Tibial nerve (tissue), 4 donors: ENCODE results near the gene CD1D. TPM values are rescaled to one million over a fixed set of nuclear protein-coding genes. Genes with fewer than 3 reads are reported as not detected.
"Not testable (repeated sequence)": the region's sequence is repeated elsewhere in the genome, so short reads cannot be mapped to it uniquely, and the experiment has no call there.

Experiments used
- DNase-seq, 2 donors: peaks; one replicate each; pipeline ENCODE4 v3.0.0-alpha.2; 2019; ENCODE audit warnings: low spot score in 2 of 2
- H3K27ac ChIP-seq, 4 donors: fragments of 200-600 bp; sonication (generic) in 3 of 4; one replicate each; pipeline ENCODE4 v1.5.1; 2017 to 2019; ENCODE audit warnings: mild to moderate bottlenecking in 1 of 4
- H3K27me3 ChIP-seq, 2 donors: fragments of 200-600 bp; sonication (generic) in 1 of 2; one replicate each; pipeline versions ENCODE4 v1.5.1 to v1.6.0; 2017 to 2019
- H3K36me3 ChIP-seq, 3 donors: fragments of 200-600 bp; sonication (generic); one replicate each; pipeline ENCODE4 v1.5.1; 2018 to 2019
- H3K4me1 ChIP-seq, 4 donors: fragments of 200-600 bp; sonication (generic) in 3 of 4; one replicate each; pipeline ENCODE4 v1.5.1; 2017 to 2019
- H3K4me3 ChIP-seq, 4 donors: fragments of 200-600 bp; sonication (generic) in 3 of 4; one replicate each; pipeline ENCODE4 v1.5.1; 2017 to 2019; ENCODE audit warnings: mild to moderate bottlenecking in 1 of 4, moderate library complexity in 1 of 4
- H3K9me3 ChIP-seq, 4 donors: fragments of 200-600 bp; sonication (generic) in 3 of 4; one replicate each; pipeline ENCODE4 v1.5.1; 2017 to 2019
- EP300 ChIP-seq, 2 donors: sonication (generic); formaldehyde crosslinking; IDR thresholded peaks; one replicate each; pipeline ENCODE4 v1.6.1; 2017; ENCODE audit warnings: antibody characterized with exemption in 2 of 2, mild to moderate bottlenecking in 1 of 2
- POLR2A ChIP-seq, 2 donors: fragments of 450-650 bp; IDR thresholded peaks; one replicate each; pipeline ENCODE4 v1.6.1; 2017; ENCODE audit warnings: antibody characterized with exemption in 2 of 2, mild to moderate bottlenecking in 2 of 2, moderate library complexity in 2 of 2
- WGBS, 2 donors: methylation state at CpG; one replicate each; pipeline ENCODE4 v1.1.5; 2018; 5-methylcytosine and 5-hydroxymethylcytosine counted together
- total RNA-seq, 4 donors: library from RNA; depleted of rRNA; stranded (reverse); fragments of >200 nt; gene quantifications; one replicate each; pipeline ENCODE4 v1.1.0, GENCODE V29; 2016
- TF ChIP-seq, protein P1 (sequence below), 5 experiments: fragments of 200-600 bp in 3 of 5; fragments of 450-650 bp in 2 of 5; sonication (generic) in 3 of 5; IDR thresholded peaks; one replicate each; pipeline ENCODE4 v1.5.1; 2016 to 2019; ENCODE audit warnings: antibody characterized with exemption in 5 of 5, mild to moderate bottlenecking in 3 of 5, moderate library complexity in 2 of 5

The CD1D gene
- total RNA-seq, 4 donors from 2014 or later: 0.63 to 4.2 (median 2.2) TPM

DNA sequence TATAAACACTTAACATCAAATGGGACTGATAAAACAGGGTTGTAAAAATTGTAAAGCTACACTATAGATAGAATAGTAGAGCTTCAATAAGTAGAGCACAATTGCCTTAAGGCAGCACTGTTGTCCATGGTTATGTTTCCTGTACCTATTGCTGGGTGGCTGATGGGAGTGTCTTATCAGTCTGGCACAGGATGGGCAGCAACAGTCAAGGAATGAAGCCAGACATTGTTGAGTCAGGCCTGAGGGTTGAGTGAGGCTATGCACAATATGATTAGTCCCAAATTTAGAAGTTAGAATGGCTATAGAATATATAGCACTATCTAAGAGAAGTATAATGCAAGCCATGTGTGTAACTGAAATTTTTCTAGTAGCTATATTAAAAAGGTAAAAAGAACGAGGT, 25.0 kb upstream of the CD1D start:
- no peaks in the 10 kb centered on the region for H3K9me3 ChIP-seq
- WGBS, 2 donors: 79 to 90% methylated on average over 1 of the region's 1 CpG
- no peak for TF ChIP-seq EP300 (IDR thresholded peaks at IDR 0.05)
- TF ChIP-seq, protein P1, sequence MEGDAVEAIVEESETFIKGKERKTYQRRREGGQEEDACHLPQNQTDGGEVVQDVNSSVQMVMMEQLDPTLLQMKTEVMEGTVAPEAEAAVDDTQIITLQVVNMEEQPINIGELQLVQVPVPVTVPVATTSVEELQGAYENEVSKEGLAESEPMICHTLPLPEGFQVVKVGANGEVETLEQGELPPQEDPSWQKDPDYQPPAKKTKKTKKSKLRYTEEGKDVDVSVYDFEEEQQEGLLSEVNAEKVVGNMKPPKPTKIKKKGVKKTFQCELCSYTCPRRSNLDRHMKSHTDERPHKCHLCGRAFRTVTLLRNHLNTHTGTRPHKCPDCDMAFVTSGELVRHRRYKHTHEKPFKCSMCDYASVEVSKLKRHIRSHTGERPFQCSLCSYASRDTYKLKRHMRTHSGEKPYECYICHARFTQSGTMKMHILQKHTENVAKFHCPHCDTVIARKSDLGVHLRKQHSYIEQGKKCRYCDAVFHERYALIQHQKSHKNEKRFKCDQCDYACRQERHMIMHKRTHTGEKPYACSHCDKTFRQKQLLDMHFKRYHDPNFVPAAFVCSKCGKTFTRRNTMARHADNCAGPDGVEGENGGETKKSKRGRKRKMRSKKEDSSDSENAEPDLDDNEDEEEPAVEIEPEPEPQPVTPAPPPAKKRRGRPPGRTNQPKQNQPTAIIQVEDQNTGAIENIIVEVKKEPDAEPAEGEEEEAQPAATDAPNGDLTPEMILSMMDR (IDR thresholded peaks at IDR 0.05): no peak
- TF ChIP-seq POLR2A (IDR thresholded peaks at IDR 0.05): no peak
- no peak overlapping the region for H3K27ac ChIP-seq
- no peaks in the 10 kb centered on the region for H3K27me3 ChIP-seq
- no peak overlapping the region for H3K4me3 ChIP-seq
- no peak for DNase-seq
- H3K36me3 ChIP-seq: no peaks in the 10 kb centered on the region
- H3K4me1 ChIP-seq: no peaks in the 10 kb centered on the region

DNA sequence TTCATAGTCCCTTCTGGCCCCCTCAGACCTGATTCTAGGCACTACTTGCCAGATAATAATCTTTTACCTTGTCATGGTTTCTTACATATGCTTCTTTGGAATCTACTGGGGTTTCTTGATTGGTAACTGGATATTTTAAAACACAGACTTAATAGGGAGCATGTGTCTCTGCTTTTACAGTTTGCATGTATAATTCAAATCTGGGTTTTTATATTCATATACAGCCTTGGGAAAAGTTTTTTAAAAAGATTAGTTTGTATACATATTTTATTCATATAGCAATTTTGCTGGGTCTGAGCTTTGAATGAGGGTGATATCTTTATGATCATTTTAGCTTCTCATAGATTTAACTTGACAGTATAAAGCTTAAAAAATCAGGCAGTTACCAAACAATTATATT, 21.1 kb upstream of the CD1D start:
- Histone ChIP-seq H3K36me3 (no peaks in the 10 kb centered on the region), H3K27me3 (no peaks in the 10 kb centered on the region), H3K4me1 (peaks cover 0 to 3% (median 0%) of the 10 kb centered on the region in 4 donors), H3K4me3 (no peak overlapping the region), H3K9me3 (no peaks in the 10 kb centered on the region), H3K27ac (no peak overlapping the region)
- TF ChIP-seq, protein P1 (IDR thresholded peaks at IDR 0.05): no peak
- TF ChIP-seq POLR2A (IDR thresholded peaks at IDR 0.05): no peak
- no peak for TF ChIP-seq EP300 (IDR thresholded peaks at IDR 0.05)
- no peak for DNase-seq

DNA sequence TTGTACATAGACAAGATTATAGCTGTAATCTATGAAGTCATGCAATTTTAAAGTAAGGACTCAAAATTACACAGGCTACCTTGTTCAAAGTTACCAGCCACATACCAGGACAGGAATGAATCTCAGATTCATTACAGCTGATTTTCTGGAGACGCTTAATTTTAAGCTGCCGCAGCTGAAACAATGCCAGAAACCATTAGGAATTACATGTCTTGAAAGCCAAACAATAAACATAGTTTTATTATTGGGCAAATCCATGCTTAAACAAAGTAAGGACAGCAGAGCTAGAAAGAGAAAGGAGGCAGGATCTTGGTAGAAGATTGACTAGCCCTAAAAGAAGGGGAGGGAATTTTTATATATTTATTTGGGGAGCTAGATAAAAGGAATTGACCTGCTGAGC, 19.2 kb upstream of the CD1D start:
- TF ChIP-seq EP300 (IDR thresholded peaks at IDR 0.05): no peak
- TF ChIP-seq, protein P1 (IDR thresholded peaks at IDR 0.05): no peak
- no peak for TF ChIP-seq POLR2A (IDR thresholded peaks at IDR 0.05)
- Histone ChIP-seq H3K4me1 (peaks cover 0 to 3% (median 0%) of the 10 kb centered on the region in 4 donors), H3K4me3 (no peak overlapping the region), H3K27me3 (peaks cover 0 to under 1% of the 10 kb centered on the region in 2 donors), H3K27ac (no peak overlapping the region), H3K9me3 (no peaks in the 10 kb centered on the region), H3K36me3 (no peaks in the 10 kb centered on the region)
- DNase-seq: no peak
- 21 to 24% methylated on average over 2 of the region's 2 CpGs for WGBS, 2 donors

DNA sequence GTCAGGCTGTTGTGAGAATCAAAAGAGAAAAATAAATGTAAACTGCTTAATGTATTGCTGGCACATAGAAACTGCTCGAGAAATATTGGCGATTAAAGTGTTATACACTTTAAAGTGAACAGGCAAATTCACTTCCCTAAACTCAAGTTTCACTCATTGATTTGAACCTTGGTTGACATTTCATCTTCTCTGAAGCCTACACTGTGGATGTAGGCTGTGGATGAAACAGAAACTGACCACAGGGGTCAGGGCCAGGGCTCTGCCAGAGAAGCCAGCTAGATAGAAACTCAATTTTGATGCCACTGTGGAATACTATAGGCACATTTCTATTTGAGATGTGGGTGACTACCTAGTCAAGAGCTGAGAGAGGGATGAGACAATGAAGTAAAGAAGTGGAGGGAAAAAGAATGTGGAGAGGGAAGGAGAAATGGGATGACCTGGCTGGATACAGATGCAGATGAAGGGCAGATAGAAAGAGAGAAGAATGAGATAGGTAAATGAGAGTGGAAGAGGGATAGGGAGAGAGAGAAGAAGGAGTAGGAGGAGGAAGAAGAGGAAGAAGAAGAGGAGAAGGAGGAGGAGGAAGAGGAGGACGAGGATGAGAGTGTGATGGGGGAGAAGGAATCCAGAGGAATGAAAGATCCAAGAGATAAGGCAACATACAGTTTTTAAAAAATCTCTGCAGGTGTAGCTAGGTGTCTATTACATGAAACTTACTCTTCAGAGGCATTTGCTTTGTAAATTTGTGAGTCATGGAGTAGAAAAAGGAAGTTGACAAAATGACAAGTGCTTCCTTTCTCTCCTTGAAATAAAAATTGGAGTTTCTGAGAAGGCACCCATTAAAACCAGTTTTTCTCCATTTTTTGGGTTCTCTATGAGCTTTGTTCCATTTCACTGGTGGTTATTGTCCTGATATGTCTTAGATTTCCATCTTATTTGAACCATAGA, 17.4 kb upstream of the CD1D start:
- H3K36me3 ChIP-seq: no peaks in the 10 kb centered on the region
- no peaks in the 10 kb centered on the region for H3K9me3 ChIP-seq
- TF ChIP-seq, protein P1 (IDR thresholded peaks at IDR 0.05): no peak
- TF ChIP-seq POLR2A (IDR thresholded peaks at IDR 0.05): no peak
- TF ChIP-seq EP300 (IDR thresholded peaks at IDR 0.05): no peak
- H3K4me1 ChIP-seq: peaks cover 0 to 3% (median 0%) of the 10 kb centered on the region in 4 donors
- peaks cover 0 to 4% of the 10 kb centered on the region in 2 donors for H3K27me3 ChIP-seq
- H3K4me3 ChIP-seq: no peak overlapping the region
- no peak for DNase-seq
- no peak overlapping the region for H3K27ac ChIP-seq
- WGBS, 2 donors: 64 to 73% methylated on average over 3 of the region's 3 CpGs

DNA sequence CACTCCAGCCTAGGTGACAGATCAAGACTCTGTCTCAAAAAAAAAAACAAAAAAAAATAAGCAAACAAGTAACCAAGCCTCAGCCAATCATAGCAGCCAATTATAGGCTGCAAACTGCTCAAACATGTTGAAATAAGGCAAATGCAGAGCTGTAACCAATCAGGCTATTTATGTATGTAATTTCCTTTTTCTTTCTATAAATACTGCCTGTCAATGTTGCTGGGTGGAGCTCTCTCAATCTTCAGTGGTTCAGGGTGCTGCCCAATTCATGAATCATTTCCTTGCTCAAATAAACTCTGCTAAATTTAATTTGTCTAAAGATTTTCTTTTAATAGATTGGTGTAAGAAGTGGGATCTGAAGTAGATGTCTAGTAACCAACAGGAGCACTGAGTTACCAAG, 11.6 kb upstream of the CD1D start:
- TF ChIP-seq EP300 (IDR thresholded peaks at IDR 0.05) (no peak), POLR2A (IDR thresholded peaks at IDR 0.05) (no peak)
- TF ChIP-seq, protein P1 (IDR thresholded peaks at IDR 0.05): no peak
- Histone ChIP-seq H3K27ac (no peak overlapping the region), H3K27me3 (peaks cover 0 to 4% of the 10 kb centered on the region in 2 donors), H3K36me3 (no peaks in the 10 kb centered on the region), H3K4me1 (no peaks in the 10 kb centered on the region), H3K9me3 (no peaks in the 10 kb centered on the region), H3K4me3 (no peak overlapping the region)
- DNase-seq: no peak

DNA sequence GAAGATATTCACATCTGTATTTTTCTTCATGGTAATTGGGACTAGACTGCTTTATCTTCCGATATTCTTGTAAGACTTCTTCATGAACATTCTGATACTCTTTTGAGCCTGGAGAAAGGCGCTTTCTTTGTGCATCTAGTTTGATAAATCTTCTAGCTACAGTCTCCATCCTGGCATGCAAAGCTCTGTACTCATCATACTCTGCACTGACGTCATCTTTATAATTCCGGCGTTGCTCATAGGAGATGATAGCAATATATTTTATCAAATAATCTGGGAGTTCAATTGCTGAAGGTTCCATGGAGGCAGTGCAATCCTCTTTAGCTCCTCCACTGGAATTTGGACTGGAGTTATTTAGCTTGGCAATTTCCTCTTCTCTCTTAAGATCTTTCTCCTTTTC, 4.8 kb upstream of the CD1D start:
- H3K27ac ChIP-seq, H3K9me3 ChIP-seq, H3K27me3 ChIP-seq, H3K36me3 ChIP-seq, H3K4me3 ChIP-seq, DNase-seq: not testable (repeated sequence)
- WGBS, 2 donors: 94 to 97% methylated on average over 5 of the region's 5 CpGs
- H3K4me1 ChIP-seq: peaks cover 0 to 16% (median 0%) of the 10 kb centered on the region in 4 donors
